ENCODE measurements around the gene OR2T34.

Gene OR2T34

GRCh38 chr1:248610301-248610700 is 35.7 kb upstream of the OR2T34 start:
- no peak for TF ChIP-seq CTCF (IDR thresholded peaks at IDR 0.05; ENCODE audit: control insufficient read depth, insufficient read depth, low read depth, low read length, missing control alignments)
- DNase-seq (ENCODE audit: low read depth) = no peak
- H3K4me3 ChIP-seq (ENCODE audit: control insufficient read depth, low read depth, low read length) = no peak overlapping the region

DNA sequence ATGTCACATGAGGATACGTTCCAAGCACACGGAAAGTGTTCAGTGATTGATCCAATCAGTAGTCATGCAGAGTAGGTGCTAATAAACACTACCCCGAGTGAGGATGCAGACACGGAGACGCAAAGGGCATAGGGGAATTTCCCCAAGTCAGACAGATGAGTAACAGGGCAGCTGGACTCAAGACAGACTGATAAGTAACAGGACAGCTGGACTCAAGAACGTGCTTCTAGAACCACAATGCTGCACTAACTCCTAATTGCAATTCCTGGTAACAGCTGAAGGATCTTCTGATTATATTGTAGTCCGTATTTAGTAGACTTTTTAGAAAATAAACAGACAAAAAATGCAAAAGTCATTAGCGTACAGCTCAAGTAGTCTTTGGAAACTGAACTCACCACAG is 24.8 kb upstream of the OR2T34 start:
- TF ChIP-seq CTCF (IDR thresholded peaks at IDR 0.05; ENCODE audit: control insufficient read depth, insufficient read depth, low read depth, low read length, missing control alignments) = no peak
- DNase-seq (ENCODE audit: low read depth) = no peak
- no peak overlapping the region for H3K4me3 ChIP-seq (ENCODE audit: control insufficient read depth, low read depth, low read length)

GRCh38 chr1:248597589-248597988 is 23.0 kb upstream of the OR2T34 start, which contains the start of gene OR2T10:
Gene OR2T10 (minus strand): TSS chr1:248597700. CDS start chr1:248593768, 3,932 bp downstream.
- no peak for DNase-seq (ENCODE audit: low read depth)
- TF ChIP-seq CTCF (IDR thresholded peaks at IDR 0.05; ENCODE audit: control insufficient read depth, insufficient read depth, low read depth, low read length, missing control alignments) = no peak

DNA sequence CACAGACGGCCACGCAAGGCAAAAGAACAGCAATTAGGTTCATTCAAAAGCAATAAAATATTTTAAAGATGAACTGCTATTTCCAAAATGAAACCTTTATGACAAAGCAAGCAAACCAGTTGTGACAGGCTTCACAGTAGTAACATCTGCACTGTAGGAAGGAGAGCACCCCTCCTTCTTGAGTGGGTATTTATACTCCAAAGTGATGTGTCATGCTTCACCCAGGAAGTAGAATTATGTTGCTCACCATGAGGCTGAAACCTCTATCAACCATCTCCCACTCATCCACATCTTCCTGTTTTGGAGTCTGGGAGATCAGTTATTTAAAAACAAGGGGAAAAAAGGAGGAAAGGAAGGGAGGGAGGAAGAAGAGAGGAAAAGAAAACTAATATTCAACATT is 22.1 kb upstream of the OR2T34 start:
- no peak overlapping the region for H3K4me3 ChIP-seq (ENCODE audit: control insufficient read depth, low read depth, low read length)
- no peak for DNase-seq (ENCODE audit: low read depth)
- no peak for TF ChIP-seq CTCF (IDR thresholded peaks at IDR 0.05; ENCODE audit: control insufficient read depth, insufficient read depth, low read depth, low read length, missing control alignments)

More at GRCh38 chr1:248597589-248597988, 23.0 kb upstream of the OR2T34 start, which contains the start of gene OR2T10:
- no peak within 1 kb of the TSS for H3K4me3 ChIP-seq (ENCODE audit: control insufficient read depth, low read depth, low read length)

DNA sequence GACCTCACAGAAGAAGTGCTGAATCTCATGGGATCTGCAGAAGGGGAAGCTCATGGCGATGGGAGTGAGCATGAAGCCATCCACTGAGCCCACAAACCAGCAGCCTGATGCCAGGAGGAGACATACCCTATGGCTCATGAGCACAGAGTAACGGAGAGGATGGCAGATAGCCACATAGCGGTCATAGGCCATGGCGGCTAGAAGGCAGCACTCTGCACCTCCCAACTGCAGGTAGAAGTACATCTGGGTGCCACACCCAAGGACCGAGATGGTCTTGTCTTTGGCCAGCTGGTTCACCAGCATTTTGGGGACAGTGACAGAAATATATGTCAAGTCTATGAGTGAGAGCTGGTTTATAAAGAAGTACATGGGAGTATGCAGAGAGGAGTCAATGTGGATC is 18.7 kb upstream of the OR2T34 start:
- TF ChIP-seq CTCF (IDR thresholded peaks at IDR 0.05; ENCODE audit: control insufficient read depth, insufficient read depth, low read depth, low read length, missing control alignments) = no peak
- no peak overlapping the region for H3K4me3 ChIP-seq (ENCODE audit: control insufficient read depth, low read depth, low read length)
- DNase-seq (ENCODE audit: low read depth) = no peak

DNA sequence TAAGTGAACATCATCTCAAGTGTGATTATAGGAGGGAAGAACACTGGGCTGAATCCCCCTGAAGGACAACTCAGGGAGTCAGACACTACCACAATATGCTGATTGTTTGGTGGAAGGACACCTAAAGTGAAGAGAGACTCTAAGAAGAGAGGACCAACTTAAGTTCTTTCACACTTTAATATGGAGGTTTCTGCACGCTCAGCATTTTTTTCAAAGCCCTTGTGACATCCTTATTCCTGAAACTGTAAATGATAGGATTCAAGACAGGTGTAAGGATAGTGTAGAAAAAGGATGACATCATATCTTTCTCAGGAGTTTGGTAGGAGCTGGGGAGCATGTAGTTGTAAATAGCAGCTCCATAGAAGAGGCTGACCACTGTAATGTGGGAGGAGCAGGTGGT is 18.1 kb upstream of the OR2T34 start:
- H3K4me3 ChIP-seq (ENCODE audit: control insufficient read depth, low read depth, low read length) = no peak overlapping the region
- no peak for TF ChIP-seq CTCF (IDR thresholded peaks at IDR 0.05; ENCODE audit: control insufficient read depth, insufficient read depth, low read depth, low read length, missing control alignments)
- no peak for DNase-seq (ENCODE audit: low read depth)

DNA sequence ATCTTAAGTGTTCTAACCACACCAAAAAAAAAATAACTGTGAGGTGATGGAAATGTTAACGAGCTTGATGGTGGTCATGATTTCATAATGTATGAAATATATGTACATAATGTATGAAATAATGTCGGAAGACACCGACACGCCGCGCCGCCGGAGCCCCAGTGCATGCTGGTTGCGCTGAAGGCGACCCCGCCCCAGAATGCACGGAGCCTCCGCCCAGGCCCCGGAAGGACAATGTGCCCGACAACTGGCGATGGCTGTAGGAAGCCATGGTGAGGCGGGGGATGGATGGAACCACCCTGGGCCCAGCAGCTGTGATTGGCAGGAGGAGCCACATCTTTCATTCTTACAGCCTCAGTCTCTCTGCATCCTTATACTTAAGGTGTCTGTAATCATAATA is 15.5 kb upstream of the OR2T34 start:
- H3K4me3 ChIP-seq (ENCODE audit: control insufficient read depth, low read depth, low read length) = no peak overlapping the region
- no peak for TF ChIP-seq CTCF (IDR thresholded peaks at IDR 0.05; ENCODE audit: control insufficient read depth, insufficient read depth, low read depth, low read length, missing control alignments)
- no peak for DNase-seq (ENCODE audit: low read depth)
